ENCODE data around the gene ADCY1.

GRCh38 chr7:45670227-45670626 is 96.1 kb downstream of the ADCY1 start:
- TF ChIP-seq CTCF (IDR thresholded peaks at IDR 0.05) (no peak), EP300 (IDR thresholded peaks at IDR 0.05) (no peak), POLR2A (IDR thresholded peaks at IDR 0.05) (no peak)
